NT2/D1 (cell line): ENCODE measurements around the gene AQP12A.

Experiments
- SUZ12 ChIP-seq: IDR thresholded peaks from 2 replicates; pipeline ENCODE4 v1.6.1; 2011; ENCODE audit not compliant: insufficient read length, insufficient read depth; ENCODE audit errors: extremely low read depth
- YY1 ChIP-seq: IDR thresholded peaks from 2 replicates; pipeline ENCODE4 v1.6.1; 2011; ENCODE audit not compliant: insufficient read length, insufficient read depth
- ZNF274 ChIP-seq: IDR thresholded peaks from 2 replicates; pipeline ENCODE4 v1.6.1; 2011; ENCODE audit warnings: mild to moderate bottlenecking, low read depth, low read length

DNA sequence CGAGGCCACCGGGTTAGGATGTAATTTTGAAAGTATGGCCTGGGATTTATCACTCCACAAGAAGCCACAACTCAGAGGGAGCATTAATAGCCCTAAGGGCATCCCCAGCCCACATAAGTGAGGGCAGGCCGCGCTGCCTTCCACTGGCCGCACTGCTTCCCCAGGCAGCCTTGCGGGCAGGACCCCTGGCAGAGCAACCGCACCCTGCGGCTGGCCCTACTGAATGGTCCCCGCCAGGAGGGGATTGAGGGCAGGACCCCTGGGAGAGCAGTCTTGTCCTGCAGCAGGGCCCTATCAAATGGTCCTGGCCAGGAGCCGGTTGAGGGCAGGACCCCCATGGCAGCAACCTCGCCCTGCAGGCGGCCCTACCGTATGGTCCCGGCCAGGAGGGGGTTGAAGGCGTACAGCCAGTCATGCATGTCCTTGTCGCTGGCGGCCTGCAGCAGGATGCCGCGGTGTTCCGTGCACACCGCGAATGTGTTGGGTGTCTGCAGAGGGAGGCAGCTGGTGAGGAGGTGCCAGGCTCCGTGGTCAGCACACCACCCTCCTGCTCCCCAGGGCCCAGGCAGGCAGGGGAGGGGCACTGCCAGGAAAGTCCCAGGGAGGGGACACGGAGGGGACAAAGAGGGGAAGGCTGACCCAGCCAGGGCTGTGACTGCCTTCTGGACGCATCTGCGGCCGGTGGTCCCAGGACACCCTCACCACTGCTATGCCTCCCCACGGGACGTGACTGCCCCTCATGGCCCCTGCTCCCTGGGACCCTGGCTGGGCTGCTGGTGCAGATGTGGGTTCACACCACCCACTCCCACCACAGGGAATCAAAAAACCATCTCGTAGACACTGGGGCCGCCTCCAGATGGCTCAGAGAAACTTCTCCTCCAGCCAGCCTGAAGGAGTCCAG is 26.3 kb downstream of the AQP12A start:
- TF ChIP-seq YY1 = no peak
- no peak for TF ChIP-seq ZNF274
- no peak for TF ChIP-seq SUZ12
